Cardiac fibroblast (primary cell): ENCODE results near the gene PPP3R1.

Experiments
- DNase-seq, 2 donors: peaks; one replicate each; pipeline versions ENCODE4 v3.0.0 to v3.0.0-alpha.2; 2010; ENCODE audit warnings: low read depth in 2 of 2
- H3K4me3 ChIP-seq, 2 donors: replicated peaks in 1 of 2; 1 replicate in 1 of 2; 2 replicates in 1 of 2; pipeline ENCODE4 v1.5.1; 2011; ENCODE audit warnings: low read depth in 2 of 2, low read length in 2 of 2, mild to moderate bottlenecking in 2 of 2, moderate library complexity in 1 of 2
- TF ChIP-seq, protein P1 (sequence below): IDR thresholded peaks from one replicate; pipeline ENCODE4 v1.5.1; 2011; ENCODE audit warnings: low read depth, mild to moderate bottlenecking, low read length, inconsistent platforms

The PPP3R1 gene

DNA sequence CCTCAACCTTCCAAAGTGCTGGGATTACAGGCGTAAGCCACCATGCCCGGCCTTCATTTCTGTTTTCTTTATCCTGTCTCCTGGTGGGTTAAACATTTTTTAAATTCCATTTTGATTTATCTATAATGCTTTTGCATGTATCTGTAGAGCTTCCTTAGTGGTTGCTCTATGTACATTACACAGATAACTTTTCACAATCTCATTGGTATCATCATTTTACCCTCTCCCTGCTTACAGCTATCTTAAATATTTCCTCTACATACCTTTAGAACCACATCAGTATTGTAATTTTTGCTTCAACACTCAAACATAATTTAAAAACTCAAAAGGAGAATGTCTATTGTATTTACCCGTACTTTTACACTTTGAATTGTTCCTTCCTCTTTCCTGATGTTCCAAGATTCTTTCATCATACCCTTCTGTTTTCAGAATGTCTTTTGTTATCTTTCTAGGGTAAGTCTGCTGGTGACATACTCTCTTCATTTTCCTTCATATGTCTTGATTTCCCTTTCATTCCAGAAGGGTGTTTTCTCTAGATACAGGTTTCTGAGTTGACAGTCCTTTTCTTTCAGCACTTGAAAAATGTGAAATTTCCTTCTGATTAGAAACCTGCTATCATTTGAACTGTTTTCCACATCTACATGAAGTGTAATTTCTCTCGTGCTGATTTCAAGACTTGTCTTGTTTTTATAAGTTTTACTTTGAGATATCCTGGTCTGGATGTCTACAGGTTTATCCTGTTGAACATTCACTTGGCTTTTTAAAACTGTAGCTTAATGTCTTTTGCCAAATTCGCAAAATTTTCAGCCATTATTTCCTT is 21.9 kb downstream of the PPP3R1 start:
- peak in 1 of 2 donors; percentile 39 for DNase-seq
- TF ChIP-seq, protein P1, sequence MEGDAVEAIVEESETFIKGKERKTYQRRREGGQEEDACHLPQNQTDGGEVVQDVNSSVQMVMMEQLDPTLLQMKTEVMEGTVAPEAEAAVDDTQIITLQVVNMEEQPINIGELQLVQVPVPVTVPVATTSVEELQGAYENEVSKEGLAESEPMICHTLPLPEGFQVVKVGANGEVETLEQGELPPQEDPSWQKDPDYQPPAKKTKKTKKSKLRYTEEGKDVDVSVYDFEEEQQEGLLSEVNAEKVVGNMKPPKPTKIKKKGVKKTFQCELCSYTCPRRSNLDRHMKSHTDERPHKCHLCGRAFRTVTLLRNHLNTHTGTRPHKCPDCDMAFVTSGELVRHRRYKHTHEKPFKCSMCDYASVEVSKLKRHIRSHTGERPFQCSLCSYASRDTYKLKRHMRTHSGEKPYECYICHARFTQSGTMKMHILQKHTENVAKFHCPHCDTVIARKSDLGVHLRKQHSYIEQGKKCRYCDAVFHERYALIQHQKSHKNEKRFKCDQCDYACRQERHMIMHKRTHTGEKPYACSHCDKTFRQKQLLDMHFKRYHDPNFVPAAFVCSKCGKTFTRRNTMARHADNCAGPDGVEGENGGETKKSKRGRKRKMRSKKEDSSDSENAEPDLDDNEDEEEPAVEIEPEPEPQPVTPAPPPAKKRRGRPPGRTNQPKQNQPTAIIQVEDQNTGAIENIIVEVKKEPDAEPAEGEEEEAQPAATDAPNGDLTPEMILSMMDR = no peak

GRCh38 chr2:68226794-68227193 is 25.5 kb downstream of the PPP3R1 start:
- H3K4me3 ChIP-seq = no peak overlapping the region
- DNase-seq = no peak
- TF ChIP-seq, protein P1 = no peak

More for the DNA sequence above, 21.9 kb downstream of the PPP3R1 start:
- no peak overlapping the region for H3K4me3 ChIP-seq

DNA sequence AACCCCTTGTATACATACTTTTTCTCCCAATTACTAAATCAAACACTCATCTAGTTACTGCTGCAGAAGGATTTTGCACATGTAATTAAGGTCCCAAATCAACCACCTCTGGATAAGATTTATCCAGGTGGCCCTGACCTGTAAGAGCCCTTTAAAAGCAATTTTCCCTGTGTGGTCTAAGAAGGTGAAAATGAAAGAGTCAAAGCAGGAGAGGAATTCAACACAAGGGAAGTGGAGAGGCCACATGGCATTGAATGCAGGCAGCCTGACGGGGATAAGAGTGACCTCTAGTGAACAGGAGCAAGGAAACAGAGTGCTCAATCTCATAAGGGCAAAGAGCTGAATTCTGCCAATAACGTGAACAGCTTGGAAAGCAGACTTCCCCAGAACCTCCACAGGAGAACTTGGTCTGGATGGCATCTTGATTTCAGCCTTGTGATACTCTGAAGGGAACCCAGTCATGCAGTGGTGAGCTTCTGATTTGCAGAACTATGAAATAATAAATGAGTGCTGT is 27.2 kb downstream of the PPP3R1 start:
- H3K4me3 ChIP-seq = no peak overlapping the region
- DNase-seq = peak; percentile 46 to 49
- TF ChIP-seq, protein P1 = peak; percentile 39

GRCh38 chr2:68223419-68223818 is 28.9 kb downstream of the PPP3R1 start:
- TF ChIP-seq, protein P1 = no peak
- no peak overlapping the region for H3K4me3 ChIP-seq
- DNase-seq = peak in 1 of 2 donors; percentile 47

DNA sequence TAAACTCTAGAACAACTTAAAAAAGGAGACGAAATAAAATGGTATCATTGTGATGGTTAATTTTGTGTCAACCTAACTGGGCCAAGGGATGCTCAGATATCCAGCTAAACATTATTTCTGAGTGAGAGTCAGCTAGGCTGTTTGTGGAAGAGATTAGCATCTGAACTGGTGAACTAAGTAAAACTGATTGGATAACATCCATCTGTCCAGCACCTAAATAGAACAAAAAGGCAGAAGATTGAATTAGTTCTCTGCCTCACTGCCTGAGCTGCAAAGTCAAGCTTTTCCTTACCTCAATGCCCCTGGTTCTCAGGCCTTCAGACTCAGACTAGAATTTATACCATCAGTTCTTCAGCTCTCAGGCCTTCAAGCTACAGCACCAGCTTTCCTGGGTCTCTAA is 30.0 kb downstream of the PPP3R1 start:
- TF ChIP-seq, protein P1 = no peak
- H3K4me3 ChIP-seq = no peak overlapping the region
- no peak for DNase-seq

DNA sequence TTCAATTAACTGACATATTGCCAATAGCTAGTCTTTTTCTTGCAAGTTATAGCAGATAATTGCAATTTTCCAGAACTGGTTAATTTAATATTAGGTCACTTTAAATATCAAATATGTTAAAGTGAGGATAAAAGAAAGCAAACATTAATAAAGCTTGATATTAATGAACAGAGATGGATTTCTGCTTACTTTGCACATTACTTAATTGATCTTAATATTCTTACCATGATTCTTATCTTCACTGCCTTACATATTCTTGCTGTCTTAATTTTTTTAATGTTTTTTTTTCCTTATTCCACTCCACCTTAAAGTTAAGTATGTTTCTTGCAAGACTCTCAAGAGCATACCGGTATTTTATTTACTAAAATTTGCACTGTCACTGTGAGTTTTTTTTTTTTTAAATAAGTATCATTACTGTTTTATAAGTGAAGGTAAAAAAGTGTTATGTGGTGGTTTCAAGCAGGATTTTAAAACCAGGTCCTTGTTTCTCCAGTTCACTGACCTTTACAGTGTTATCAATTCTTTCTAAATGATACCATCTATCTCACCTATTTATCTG is 33.9 kb downstream of the PPP3R1 start:
- DNase-seq = no peak
- TF ChIP-seq, protein P1 = no peak
- no peak overlapping the region for H3K4me3 ChIP-seq
